ENCODE data around the gene ARHGAP44. TPM values are rescaled to one million over a fixed set of nuclear protein-coding genes. Genes with fewer than 3 reads are reported as not detected.

Gene ARHGAP44
- total and polyA plus RNA-seq, 9 of the 15 experiments (the other 6 are each of a cell fraction or from before 2014, with no cell fraction given), result 0.01 to 0.68 (median 0.07) TPM; not detected in 1

DNA sequence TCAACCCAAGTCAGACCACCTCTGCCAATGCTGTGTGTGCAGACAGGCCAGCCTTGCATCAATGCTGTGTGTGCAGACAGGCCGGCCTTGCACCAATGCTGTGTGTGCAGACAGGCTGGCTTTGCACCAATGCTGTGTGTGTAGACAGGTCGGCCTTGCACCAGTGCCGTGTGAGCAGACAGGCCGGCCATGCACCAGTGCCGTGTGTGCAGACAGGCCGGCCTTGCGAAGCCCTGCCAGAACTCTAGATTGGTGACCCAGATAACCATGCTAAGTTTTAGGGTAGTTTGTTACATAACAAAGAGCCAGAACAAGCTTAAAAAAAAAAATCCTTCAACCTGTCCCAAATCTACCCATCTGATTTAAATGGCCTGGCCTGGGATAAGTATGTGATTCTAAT lies 174.2 kb downstream of the ARHGAP44 start:
- H3K4me1 ChIP-seq (replicated peaks in 1 of 2; ENCODE audit: control insufficient read depth in 2 of 2, insufficient read depth in 2 of 2, low read length in 2 of 2), result no peaks in the 10 kb centered on the region
- no peaks in the 10 kb centered on the region for H3K9me3 ChIP-seq (replicated peaks; ENCODE audit: control insufficient read depth, insufficient read depth, low read depth, low read length)
- in situ Hi-C loops (cut with MboI), result no loop called here
- H3K9ac ChIP-seq (ENCODE audit: insufficient read depth in 1 of 2, low read depth in 2 of 2, low read length in 2 of 2), result no peak overlapping the region
- H3K36me3 ChIP-seq (ENCODE audit: control insufficient read depth, insufficient read depth, low read length), result no peaks in the 10 kb centered on the region
- CTCF ChIA-PET (ENCODE audit: low intra/inter-chr PET ratio), result no interaction called here
- BruUV-seq (replicated peaks), result no TSS peak
- DNase-seq (ENCODE audit: extremely low read depth in 1 of 4, low spot score in 3 of 4), result no peak
- H4K20me1 ChIP-seq (replicated peaks; ENCODE audit: control insufficient read depth, insufficient read depth, low read length), result no peaks in the 10 kb centered on the region
- WGBS (ENCODE audit: insufficient coverage, low coverage, missing lambda C conversion rate), result 3% methylated on average over 6 of the region's 7 CpGs
- peaks cover 0 to 27% of the 10 kb centered on the region in 2 experiments; a peak in 2 of 5 replicates for H3K27me3 ChIP-seq (ENCODE audit: control insufficient read depth in 2 of 2, insufficient read depth in 2 of 2, low read length in 2 of 2)
- no peak for ATAC-seq
- H3K79me2 ChIP-seq (ENCODE audit: control insufficient read depth, insufficient read depth, low read length), result no peaks in the 10 kb centered on the region
- POLR2A ChIA-PET, result no interaction called here
- intact Hi-C loops (cut with micrococcal nuclease), result no loop called here
- no peak for TF ChIP-seq RAD51 (IDR thresholded peaks at IDR 0.05; ENCODE audit: borderline replicate concordance, low read depth)
- FAIRE-seq, result no peak
- H3K4me3 ChIP-seq, result no peak overlapping the region
- no peak overlapping the region for H3K27ac ChIP-seq (ENCODE audit: extremely low read depth, low read depth, low read length)
- H3K4me2 ChIP-seq (ENCODE audit: insufficient read depth, low read length), result no peak overlapping the region
- no peak overlapping the region for H2AFZ ChIP-seq (ENCODE audit: low read depth, low read length)
- H3K9me1 ChIP-seq (ENCODE audit: control insufficient read depth, insufficient read depth, low read length), result no peaks in the 10 kb centered on the region

DNA sequence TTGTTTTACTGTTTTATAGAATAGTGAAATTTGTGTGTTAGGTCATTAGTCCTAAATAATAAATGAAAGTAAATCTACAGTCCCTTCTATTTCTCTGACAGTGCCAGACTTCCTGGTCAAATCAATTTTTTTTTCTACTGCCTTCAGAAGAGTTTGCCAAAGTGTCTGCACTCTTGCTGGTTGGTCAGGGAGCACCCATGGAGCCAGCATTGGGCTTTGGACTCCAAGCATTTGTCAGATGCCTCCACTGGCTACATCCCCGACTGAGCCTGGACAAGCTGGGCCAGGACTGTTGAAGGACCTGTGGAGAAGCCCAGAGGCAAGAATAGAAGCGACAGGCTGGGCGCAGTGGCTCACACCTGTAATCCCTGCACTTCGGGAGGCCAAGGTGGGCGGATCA lies 174.9 kb downstream of the ARHGAP44 start:
- Histone ChIP-seq H3K4me2 (ENCODE audit: insufficient read depth, low read length) (no peak overlapping the region), H3K9me3 (replicated peaks; ENCODE audit: control insufficient read depth, insufficient read depth, low read depth, low read length) (no peaks in the 10 kb centered on the region), H3K79me2 (ENCODE audit: control insufficient read depth, insufficient read depth, low read length) (no peaks in the 10 kb centered on the region), H3K4me1 (replicated peaks in 1 of 2; ENCODE audit: control insufficient read depth in 2 of 2, insufficient read depth in 2 of 2, low read length in 2 of 2) (no peaks in the 10 kb centered on the region), H4K20me1 (replicated peaks; ENCODE audit: control insufficient read depth, insufficient read depth, low read length) (no peaks in the 10 kb centered on the region), H3K36me3 (ENCODE audit: control insufficient read depth, insufficient read depth, low read length) (no peaks in the 10 kb centered on the region), H3K27ac (ENCODE audit: extremely low read depth, low read depth, low read length) (no peak overlapping the region), H3K4me3 (no peak overlapping the region), H3K9ac (ENCODE audit: insufficient read depth in 1 of 2, low read depth in 2 of 2, low read length in 2 of 2) (no peak overlapping the region), H2AFZ (ENCODE audit: low read depth, low read length) (no peak overlapping the region), H3K27me3 (ENCODE audit: control insufficient read depth in 2 of 2, insufficient read depth in 2 of 2, low read length in 2 of 2) (peaks cover 0 to 23% of the 10 kb centered on the region in 2 experiments; a peak in 2 of 5 replicates), H3K9me1 (ENCODE audit: control insufficient read depth, insufficient read depth, low read length) (no peaks in the 10 kb centered on the region)
- ATAC-seq (no peak), FAIRE-seq (no peak), DNase-seq (ENCODE audit: extremely low read depth in 1 of 4, low spot score in 3 of 4) (no peak)
- ChIA-PET CTCF (ENCODE audit: low intra/inter-chr PET ratio) (no interaction called here), POLR2A (no interaction called here)
- in situ Hi-C loops (cut with MboI), result no loop called here
- no TSS peak for BruUV-seq (replicated peaks)
- WGBS (ENCODE audit: insufficient coverage, low coverage, missing lambda C conversion rate), result 4% methylated on average over 4 of the region's 5 CpGs
- intact Hi-C loops (cut with micrococcal nuclease), result no loop called here
- TF ChIP-seq COPS2 (conservative IDR thresholded peaks at IDR 0.05) (no peak), ELF4 (CRISPR knock-in tag; IDR thresholded peaks at IDR 0.05) (no peak), DNMT1 (IDR thresholded peaks at IDR 0.05) (no peak), ZNF583 (CRISPR knock-in tag; IDR thresholded peaks at IDR 0.05) (no peak), ELF1 (tag; IDR thresholded peaks at IDR 0.05) (no peak), ERF (CRISPR knock-in tag; IDR thresholded peaks at IDR 0.05) (no peak), SMARCE1 (IDR thresholded peaks at IDR 0.05) (no peak), ZNF311 (CRISPR knock-in tag; IDR thresholded peaks at IDR 0.05) (no peak), MTA2 (IDR thresholded peaks at IDR 0.05; ENCODE audit: low read depth) (no peak), NR4A1 (CRISPR knock-in tag; IDR thresholded peaks at IDR 0.05) (no peak), NR4A1 (tag; IDR thresholded peaks at IDR 0.05) (no peak), FOXP1 (CRISPR knock-in tag; IDR thresholded peaks at IDR 0.05) (no peak), LEF1 (IDR thresholded peaks at IDR 0.05) (no peak)
- TF ChIP-seq, protein P1, sequence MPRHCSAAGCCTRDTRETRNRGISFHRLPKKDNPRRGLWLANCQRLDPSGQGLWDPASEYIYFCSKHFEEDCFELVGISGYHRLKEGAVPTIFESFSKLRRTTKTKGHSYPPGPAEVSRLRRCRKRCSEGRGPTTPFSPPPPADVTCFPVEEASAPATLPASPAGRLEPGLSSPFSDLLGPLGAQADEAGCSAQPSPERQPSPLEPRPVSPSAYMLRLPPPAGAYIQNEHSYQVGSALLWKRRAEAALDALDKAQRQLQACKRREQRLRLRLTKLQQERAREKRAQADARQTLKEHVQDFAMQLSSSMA (CRISPR knock-in tag; IDR thresholded peaks at IDR 0.05), result no peak
- TF ChIP-seq, protein P2, sequence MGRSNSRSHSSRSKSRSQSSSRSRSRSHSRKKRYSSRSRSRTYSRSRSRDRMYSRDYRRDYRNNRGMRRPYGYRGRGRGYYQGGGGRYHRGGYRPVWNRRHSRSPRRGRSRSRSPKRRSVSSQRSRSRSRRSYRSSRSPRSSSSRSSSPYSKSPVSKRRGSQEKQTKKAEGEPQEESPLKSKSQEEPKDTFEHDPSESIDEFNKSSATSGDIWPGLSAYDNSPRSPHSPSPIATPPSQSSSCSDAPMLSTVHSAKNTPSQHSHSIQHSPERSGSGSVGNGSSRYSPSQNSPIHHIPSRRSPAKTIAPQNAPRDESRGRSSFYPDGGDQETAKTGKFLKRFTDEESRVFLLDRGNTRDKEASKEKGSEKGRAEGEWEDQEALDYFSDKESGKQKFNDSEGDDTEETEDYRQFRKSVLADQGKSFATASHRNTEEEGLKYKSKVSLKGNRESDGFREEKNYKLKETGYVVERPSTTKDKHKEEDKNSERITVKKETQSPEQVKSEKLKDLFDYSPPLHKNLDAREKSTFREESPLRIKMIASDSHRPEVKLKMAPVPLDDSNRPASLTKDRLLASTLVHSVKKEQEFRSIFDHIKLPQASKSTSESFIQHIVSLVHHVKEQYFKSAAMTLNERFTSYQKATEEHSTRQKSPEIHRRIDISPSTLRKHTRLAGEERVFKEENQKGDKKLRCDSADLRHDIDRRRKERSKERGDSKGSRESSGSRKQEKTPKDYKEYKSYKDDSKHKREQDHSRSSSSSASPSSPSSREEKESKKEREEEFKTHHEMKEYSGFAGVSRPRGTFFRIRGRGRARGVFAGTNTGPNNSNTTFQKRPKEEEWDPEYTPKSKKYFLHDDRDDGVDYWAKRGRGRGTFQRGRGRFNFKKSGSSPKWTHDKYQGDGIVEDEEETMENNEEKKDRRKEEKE (IDR thresholded peaks at IDR 0.05; ENCODE audit: borderline replicate concordance in 1 of 2, control insufficient read depth in 1 of 2, low read depth in 2 of 2, low read length in 1 of 2), result no peak

All from K562 (cell line).